HEK293T (cell line): Measurements from ENCODE around the gene TECTB.

ENCODE experiments used
- ARNT ChIP-seq: fragments of 450-650 bp; IDR thresholded peaks from 2 replicates; pipeline ENCODE4 v1.6.1; 2017; ENCODE audit warnings: mild to moderate bottlenecking
- BHLHE40 ChIP-seq: fragments of 450-650 bp; IDR thresholded peaks from 2 replicates; pipeline ENCODE4 v1.6.1; 2016; ENCODE audit warnings: mild to moderate bottlenecking, moderate library complexity, borderline replicate concordance
- ELF4 ChIP-seq: fragments of 450-650 bp; IDR thresholded peaks from 2 replicates; pipeline ENCODE4 v1.6.1; 2017; ENCODE audit warnings: antibody characterized with exemption
- FOXA1 ChIP-seq: fragments of 450-650 bp; IDR thresholded peaks from 2 replicates; pipeline ENCODE4 v1.6.1; 2016; ENCODE audit warnings: mild to moderate bottlenecking
- FOXM1 ChIP-seq: fragments of 450-650 bp; IDR thresholded peaks from 2 replicates; pipeline ENCODE4 v1.6.1; 2017; ENCODE audit warnings: mild to moderate bottlenecking, borderline replicate concordance
- LEF1 ChIP-seq: fragments of 450-650 bp; IDR thresholded peaks from 2 replicates; pipeline ENCODE4 v1.6.1; 2017; ENCODE audit warnings: mild to moderate bottlenecking, borderline replicate concordance
- PKNOX1 ChIP-seq: fragments of 450-650 bp; IDR thresholded peaks from 2 replicates; pipeline ENCODE4 v1.6.1; 2016
- TARDBP ChIP-seq: fragments of 450-650 bp; IDR thresholded peaks from 2 replicates; pipeline ENCODE4 v1.6.1; 2016
- ZNF384 ChIP-seq: fragments of 450-650 bp; IDR thresholded peaks from 2 replicates; pipeline ENCODE4 v1.6.1; 2016

- TF ChIP-seq PKNOX1, result no peak
- no peak for TF ChIP-seq LEF1
- TF ChIP-seq TARDBP, result no peak
- TF ChIP-seq ZNF384, result no peak
- no peak for TF ChIP-seq BHLHE40
- no peak for TF ChIP-seq ARNT
- no peak for TF ChIP-seq ELF4
- TF ChIP-seq FOXA1, result no peak
- no peak for TF ChIP-seq FOXM1
Observed at GRCh38 chr10:112345743-112346142, 62.5 kb downstream of the TECTB start.
